HepG2 (cell line): ENCODE data around the gene FBXO7. TPM values are rescaled to one million over a fixed set of nuclear protein-coding genes. Genes with fewer than 3 reads are reported as not detected.

Experiments used
- BHLHE40 ChIP-seq: IDR thresholded peaks from 2 replicates; pipeline ENCODE4 v1.6.1; 2011; ENCODE audit warnings: low read length, improper control_type of control experiment
- BORCS8-MEF2B ChIP-seq: sonication (generic); formaldehyde crosslinking; IDR thresholded peaks from 2 replicates; pipeline ENCODE4 v1.8.0; 2022; ENCODE audit warnings: mild to moderate bottlenecking, missing genetic modification reagents
- FOSL1 ChIP-seq: sonication (generic); formaldehyde crosslinking; IDR thresholded peaks from 2 replicates; pipeline ENCODE4 v1.9.0; 2021; ENCODE audit warnings: missing genetic modification reagents, borderline replicate concordance
- KDM3A ChIP-seq: IDR thresholded peaks from 2 replicates; pipeline ENCODE4 v1.6.1; 2018; ENCODE audit warnings: low read depth, missing compliant biosample characterization
- MLLT10 ChIP-seq: sonication (generic); formaldehyde crosslinking; IDR thresholded peaks from 2 replicates; pipeline ENCODE4 v1.4.0; 2020; ENCODE audit warnings: missing genetic modification reagents
- NBN ChIP-seq: fragments of 450-650 bp; conservative IDR thresholded peaks from 2 replicates; pipeline ENCODE4 v1.6.1; 2017
- NPAS2 ChIP-seq: sonication (generic); formaldehyde crosslinking; IDR thresholded peaks from 2 replicates; pipeline ENCODE4 v1.8.0; 2022; ENCODE audit warnings: mild to moderate bottlenecking, missing genetic modification reagents, borderline replicate concordance
- RFX5 ChIP-seq: IDR thresholded peaks from 2 replicates; pipeline ENCODE4 v1.6.1; 2011; ENCODE audit warnings: low read depth, low read length, improper control_type of control experiment
- SMARCC2 ChIP-seq: fragments of 450-650 bp; IDR thresholded peaks from 2 replicates; pipeline ENCODE4 v1.6.1; 2017; ENCODE audit warnings: antibody characterized with exemption, mild to moderate bottlenecking
- ZNF12 ChIP-seq: sonication (generic); formaldehyde crosslinking; IDR thresholded peaks from 2 replicates; pipeline ENCODE4 v1.5.0; 2020; ENCODE audit warnings: missing genetic modification reagents
- ZNF235 ChIP-seq: sonication (generic); formaldehyde crosslinking; IDR thresholded peaks from 2 replicates; pipeline ENCODE4 v1.8.1; 2023; ENCODE audit warnings: mild to moderate bottlenecking, missing genetic modification reagents, borderline replicate concordance
- ZNF775 ChIP-seq: sonication (generic); formaldehyde crosslinking; IDR thresholded peaks from 2 replicates; pipeline ENCODE4 v1.4.0; 2020; ENCODE audit warnings: missing genetic modification reagents, mild to moderate bottlenecking, moderate library complexity, borderline replicate concordance
- polyA plus RNA-seq, 8 experiments: library from polyadenylated mRNA; depleted of rRNA in 3 of 8; stranded (reverse) in 7 of 8; unstranded in 1 of 8; fragments of >200 nt; fragmentation: Illumina TruSeq in 4 of 8; extraction: Trizol in 4 of 8; gene quantifications; 2 replicates each; pipeline versions ENCODE4 v1.2.1 to v1.2.3, GENCODE V29; 2011 to 2016; ENCODE audit warnings: low read depth in 4 of 8, missing spikeins in 1 of 8, mixed read lengths in 1 of 8; ENCODE audit not compliant: insufficient read depth in 1 of 8
- total RNA-seq, 5 experiments: library from RNA; depleted of rRNA; stranded (reverse); fragments of >200 nt; fragmentation: Illumina TruSeq; extraction: Trizol; gene quantifications; 2 replicates each; pipeline ENCODE4 v1.2.3, GENCODE V29; 2016; ENCODE audit warnings: low read depth in 1 of 5
- TF ChIP-seq, protein P1 (sequence below): sonication (generic); formaldehyde crosslinking; IDR thresholded peaks from 2 replicates; pipeline ENCODE4 v1.5.1; 2020; ENCODE audit warnings: missing genetic modification reagents, mild to moderate bottlenecking, borderline replicate concordance
- TF ChIP-seq, protein P2 (sequence below): sonication (generic); formaldehyde crosslinking; IDR thresholded peaks from 2 replicates; pipeline ENCODE4 v1.4.0; 2020; ENCODE audit warnings: mild to moderate bottlenecking, missing genetic modification reagents
- TF ChIP-seq, protein P3 (sequence below): sonication (generic); formaldehyde crosslinking; IDR thresholded peaks from 2 replicates; pipeline ENCODE4 v1.5.0; 2020; ENCODE audit warnings: missing genetic modification reagents
- TF ChIP-seq, protein P4 (sequence below): sonication (generic); formaldehyde crosslinking; IDR thresholded peaks from 2 replicates; pipeline ENCODE4 v1.4.0; 2020; ENCODE audit warnings: missing genetic modification reagents
- TF ChIP-seq, protein P5 (sequence below): sonication (generic); formaldehyde crosslinking; IDR thresholded peaks from 2 replicates; pipeline ENCODE4 v1.4.0; 2020; ENCODE audit warnings: mild to moderate bottlenecking, missing genetic modification reagents
- TF ChIP-seq, protein P6 (sequence below): sonication (generic); formaldehyde crosslinking; IDR thresholded peaks from 2 replicates; pipeline ENCODE4 v1.4.0; 2020; ENCODE audit warnings: mild to moderate bottlenecking, missing genetic modification reagents
- TF ChIP-seq, protein P7 (sequence below): sonication (generic); formaldehyde crosslinking; IDR thresholded peaks from 2 replicates; pipeline ENCODE4 v1.8.0; 2022; ENCODE audit warnings: missing genetic modification reagents, mild to moderate bottlenecking, inconsistent platforms, borderline replicate concordance

The FBXO7 gene
- total and polyA plus RNA-seq, 2 of the 13 experiments (the other 11 are each of a cell fraction or from before 2014, with no cell fraction given), result 105 to 172 TPM

DNA sequence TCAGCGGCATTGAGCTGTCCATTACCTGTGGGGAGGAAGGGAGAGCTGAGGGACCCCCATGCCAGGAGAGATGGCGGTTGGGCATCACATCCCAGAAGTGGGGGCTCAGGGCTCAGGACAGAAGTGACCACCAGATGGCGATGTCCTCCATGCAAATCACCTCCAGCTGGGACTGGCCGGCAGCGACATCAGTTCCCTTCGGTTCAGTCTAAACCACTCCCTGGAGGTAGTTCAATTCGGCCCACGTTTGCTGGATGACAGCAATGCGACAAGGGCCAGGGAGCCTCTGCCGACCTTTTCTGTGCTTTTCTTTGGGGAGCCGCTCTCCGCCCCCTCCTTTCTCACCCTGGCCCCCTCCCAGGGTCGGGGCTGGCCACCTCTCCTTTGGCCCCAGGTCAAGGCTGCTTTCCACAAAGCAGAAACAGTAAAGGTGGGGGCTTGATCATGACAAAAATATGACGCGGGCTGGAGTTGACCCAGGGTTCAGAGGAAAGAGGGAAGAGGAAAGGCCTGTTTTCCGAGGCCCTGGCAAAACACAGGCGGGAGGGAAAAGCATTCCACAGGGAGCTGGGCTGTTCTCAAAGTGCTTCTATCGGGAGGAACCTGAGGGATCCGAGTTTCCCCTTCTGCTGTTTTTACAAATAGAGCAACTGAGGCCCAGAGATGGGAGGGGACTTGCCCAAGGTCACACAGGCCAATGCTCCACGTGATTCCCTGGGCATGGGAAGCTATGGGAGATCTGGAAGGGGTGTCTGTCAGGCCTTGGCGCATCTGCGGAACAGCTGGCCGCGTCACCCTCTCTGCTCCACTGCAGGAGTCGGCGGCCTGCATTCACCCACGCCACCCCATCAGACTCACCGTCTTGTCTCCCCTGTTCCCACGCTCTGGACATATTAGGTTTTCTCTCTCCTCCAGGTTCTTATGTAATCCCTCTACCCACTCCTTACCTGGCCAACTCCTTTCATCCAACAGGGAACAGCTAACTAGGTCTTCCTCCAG is 54.7 kb downstream of the FBXO7 start (continued):
- TF ChIP-seq, protein P1, sequence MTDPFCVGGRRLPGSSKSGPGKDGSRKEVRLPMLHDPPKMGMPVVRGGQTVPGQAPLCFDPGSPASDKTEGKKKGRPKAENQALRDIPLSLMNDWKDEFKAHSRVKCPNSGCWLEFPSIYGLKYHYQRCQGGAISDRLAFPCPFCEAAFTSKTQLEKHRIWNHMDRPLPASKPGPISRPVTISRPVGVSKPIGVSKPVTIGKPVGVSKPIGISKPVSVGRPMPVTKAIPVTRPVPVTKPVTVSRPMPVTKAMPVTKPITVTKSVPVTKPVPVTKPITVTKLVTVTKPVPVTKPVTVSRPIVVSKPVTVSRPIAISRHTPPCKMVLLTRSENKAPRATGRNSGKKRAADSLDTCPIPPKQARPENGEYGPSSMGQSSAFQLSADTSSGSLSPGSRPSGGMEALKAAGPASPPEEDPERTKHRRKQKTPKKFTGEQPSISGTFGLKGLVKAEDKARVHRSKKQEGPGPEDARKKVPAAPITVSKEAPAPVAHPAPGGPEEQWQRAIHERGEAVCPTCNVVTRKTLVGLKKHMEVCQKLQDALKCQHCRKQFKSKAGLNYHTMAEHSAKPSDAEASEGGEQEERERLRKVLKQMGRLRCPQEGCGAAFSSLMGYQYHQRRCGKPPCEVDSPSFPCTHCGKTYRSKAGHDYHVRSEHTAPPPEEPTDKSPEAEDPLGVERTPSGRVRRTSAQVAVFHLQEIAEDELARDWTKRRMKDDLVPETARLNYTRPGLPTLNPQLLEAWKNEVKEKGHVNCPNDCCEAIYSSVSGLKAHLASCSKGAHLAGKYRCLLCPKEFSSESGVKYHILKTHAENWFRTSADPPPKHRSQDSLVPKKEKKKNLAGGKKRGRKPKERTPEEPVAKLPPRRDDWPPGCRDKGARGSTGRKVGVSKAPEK (CRISPR knock-in tag), result no peak
- TF ChIP-seq, protein P2, sequence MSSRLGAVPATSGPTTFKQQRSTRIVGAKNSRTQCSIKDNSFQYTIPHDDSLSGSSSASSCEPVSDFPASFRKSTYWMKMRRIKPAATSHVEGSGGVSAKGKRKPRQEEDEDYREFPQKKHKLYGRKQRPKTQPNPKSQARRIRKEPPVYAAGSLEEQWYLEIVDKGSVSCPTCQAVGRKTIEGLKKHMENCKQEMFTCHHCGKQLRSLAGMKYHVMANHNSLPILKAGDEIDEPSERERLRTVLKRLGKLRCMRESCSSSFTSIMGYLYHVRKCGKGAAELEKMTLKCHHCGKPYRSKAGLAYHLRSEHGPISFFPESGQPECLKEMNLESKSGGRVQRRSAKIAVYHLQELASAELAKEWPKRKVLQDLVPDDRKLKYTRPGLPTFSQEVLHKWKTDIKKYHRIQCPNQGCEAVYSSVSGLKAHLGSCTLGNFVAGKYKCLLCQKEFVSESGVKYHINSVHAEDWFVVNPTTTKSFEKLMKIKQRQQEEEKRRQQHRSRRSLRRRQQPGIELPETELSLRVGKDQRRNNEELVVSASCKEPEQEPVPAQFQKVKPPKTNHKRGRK (CRISPR knock-in tag), result no peak
- TF ChIP-seq BHLHE40, result no peak
- TF ChIP-seq RFX5, result no peak
- TF ChIP-seq, protein P3, sequence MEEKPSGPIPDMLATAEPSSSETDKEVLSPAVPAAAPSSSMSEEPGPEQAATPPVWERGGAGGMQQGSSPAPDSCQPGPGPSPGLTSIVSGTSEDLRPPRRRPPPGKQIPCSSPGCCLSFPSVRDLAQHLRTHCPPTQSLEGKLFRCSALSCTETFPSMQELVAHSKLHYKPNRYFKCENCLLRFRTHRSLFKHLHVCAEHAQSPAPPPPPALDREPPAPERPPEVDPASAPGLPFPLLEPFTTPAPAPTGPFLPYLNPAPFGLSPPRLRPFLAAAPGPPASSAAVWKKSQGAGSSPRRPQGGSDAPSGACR (CRISPR knock-in tag), result peak; percentile 38; the same call in 1 of the 2 replicates
- no peak for TF ChIP-seq MLLT10 (CRISPR knock-in tag)
- TF ChIP-seq, protein P4, sequence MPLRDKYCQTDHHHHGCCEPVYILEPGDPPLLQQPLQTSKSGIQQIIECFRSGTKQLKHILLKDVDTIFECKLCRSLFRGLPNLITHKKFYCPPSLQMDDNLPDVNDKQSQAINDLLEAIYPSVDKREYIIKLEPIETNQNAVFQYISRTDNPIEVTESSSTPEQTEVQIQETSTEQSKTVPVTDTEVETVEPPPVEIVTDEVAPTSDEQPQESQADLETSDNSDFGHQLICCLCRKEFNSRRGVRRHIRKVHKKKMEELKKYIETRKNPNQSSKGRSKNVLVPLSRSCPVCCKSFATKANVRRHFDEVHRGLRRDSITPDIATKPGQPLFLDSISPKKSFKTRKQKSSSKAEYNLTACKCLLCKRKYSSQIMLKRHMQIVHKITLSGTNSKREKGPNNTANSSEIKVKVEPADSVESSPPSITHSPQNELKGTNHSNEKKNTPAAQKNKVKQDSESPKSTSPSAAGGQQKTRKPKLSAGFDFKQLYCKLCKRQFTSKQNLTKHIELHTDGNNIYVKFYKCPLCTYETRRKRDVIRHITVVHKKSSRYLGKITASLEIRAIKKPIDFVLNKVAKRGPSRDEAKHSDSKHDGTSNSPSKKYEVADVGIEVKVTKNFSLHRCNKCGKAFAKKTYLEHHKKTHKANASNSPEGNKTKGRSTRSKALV, result no peak
- no peak for TF ChIP-seq ZNF775
- no peak for TF ChIP-seq NPAS2 (CRISPR knock-in tag)
- TF ChIP-seq, protein P5, sequence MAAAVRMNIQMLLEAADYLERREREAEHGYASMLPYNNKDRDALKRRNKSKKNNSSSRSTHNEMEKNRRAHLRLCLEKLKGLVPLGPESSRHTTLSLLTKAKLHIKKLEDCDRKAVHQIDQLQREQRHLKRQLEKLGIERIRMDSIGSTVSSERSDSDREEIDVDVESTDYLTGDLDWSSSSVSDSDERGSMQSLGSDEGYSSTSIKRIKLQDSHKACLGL (CRISPR knock-in tag), result no peak
- no peak for TF ChIP-seq BORCS8-MEF2B (CRISPR knock-in tag)
- TF ChIP-seq FOSL1 (CRISPR knock-in tag), result no peak
- TF ChIP-seq, protein P6, sequence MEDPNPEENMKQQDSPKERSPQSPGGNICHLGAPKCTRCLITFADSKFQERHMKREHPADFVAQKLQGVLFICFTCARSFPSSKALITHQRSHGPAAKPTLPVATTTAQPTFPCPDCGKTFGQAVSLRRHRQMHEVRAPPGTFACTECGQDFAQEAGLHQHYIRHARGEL (CRISPR knock-in tag), result peak; percentile 39; the same call in 1 of the 2 replicates
- no peak for TF ChIP-seq KDM3A (CRISPR knock-in tag)
- TF ChIP-seq, protein P7, sequence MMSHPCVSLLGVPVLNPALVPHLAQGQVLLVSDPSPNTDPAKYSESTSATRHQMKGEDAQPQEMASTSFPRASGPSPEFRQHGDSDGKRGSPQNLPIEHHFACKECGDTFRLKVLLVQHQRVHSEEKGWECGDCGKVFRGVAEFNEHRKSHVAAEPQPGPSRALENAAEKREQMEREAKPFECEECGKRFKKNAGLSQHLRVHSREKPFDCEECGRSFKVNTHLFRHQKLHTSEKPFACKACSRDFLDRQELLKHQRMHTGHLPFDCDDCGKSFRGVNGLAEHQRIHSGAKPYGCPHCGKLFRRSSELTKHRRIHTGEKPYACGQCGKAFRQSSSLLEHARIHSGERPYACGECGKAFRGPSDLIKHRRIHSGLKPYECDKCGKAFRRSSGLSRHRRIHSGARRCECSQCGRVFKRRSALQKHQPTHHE (CRISPR knock-in tag), result no peak
- TF ChIP-seq SMARCC2, result no peak
- TF ChIP-seq NBN, result no peak
- no peak for TF ChIP-seq ZNF12
- TF ChIP-seq ZNF235 (CRISPR knock-in tag), result no peak
